HG03045 (cell line): Measurements from ENCODE around the gene ADAMTS17.
"Not testable (repeated sequence)": the region's sequence is repeated elsewhere in the genome, so short reads cannot be mapped to it uniquely, and the experiment has no call there.

ENCODE experiments used
- ATAC-seq: cut with Tn5 transposase; IDR thresholded peaks from one replicate; pipeline ENCODE4 v1.9.1; 2021; ENCODE audit warnings: mild to moderate bottlenecking, moderate library complexity; ENCODE audit not compliant: unreplicated experiment

Gene ADAMTS17

DNA sequence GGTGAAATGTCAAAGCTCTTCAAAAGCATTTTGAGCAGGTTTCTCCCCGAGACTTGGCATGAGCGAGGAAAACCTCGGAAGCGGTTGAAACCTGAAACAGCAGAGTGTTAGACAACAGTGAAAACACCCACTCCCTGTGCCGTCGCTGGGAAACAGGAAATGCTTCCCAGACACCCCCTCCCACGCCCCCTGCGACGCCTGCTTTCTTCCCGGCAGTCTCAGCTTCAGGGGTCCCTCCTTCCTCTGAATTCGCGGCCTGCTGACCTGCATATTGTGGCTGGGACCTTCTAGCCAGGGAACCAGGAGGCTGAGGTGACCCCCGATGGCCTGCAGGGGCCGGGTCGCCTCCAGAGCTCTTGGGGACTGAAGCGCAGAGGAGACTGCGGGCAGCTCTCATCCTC, 357.9 kb downstream of the ADAMTS17 start:
- ATAC-seq, result no peak

DNA sequence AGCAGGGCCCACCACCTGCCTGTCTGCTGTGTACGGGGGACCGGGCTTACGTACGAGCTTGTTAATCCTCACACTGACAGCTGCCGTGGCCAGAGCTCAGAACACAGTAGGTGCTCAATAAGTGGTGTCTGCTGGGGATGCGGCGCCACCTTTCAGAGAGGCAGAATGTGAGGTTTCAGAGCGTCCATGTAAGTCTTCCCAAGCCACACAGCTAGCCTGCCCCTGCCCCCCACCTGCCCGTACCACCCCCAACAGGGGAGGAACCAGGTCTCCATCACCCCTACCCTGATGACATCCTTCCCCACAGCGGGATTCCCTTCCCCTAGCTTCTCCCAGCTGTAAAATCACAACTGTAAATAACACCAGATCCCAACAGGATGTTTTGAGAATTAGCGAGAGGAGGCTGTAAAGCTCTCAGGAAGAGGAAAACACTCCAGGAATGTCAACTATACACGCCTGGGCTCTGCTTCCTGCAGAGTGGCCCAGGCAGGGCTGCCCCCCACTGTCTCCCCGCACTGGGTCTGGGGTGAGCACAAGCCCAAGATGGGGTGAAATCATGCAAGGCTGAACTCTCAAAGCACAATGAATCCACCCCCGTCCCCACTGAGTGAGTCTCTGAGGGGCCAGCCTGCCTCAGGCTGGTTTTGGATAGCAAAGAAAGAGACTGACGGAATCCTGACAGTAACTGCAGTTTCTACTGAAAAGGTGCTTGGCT, 358.4 kb downstream of the ADAMTS17 start:
- no peak for ATAC-seq

DNA sequence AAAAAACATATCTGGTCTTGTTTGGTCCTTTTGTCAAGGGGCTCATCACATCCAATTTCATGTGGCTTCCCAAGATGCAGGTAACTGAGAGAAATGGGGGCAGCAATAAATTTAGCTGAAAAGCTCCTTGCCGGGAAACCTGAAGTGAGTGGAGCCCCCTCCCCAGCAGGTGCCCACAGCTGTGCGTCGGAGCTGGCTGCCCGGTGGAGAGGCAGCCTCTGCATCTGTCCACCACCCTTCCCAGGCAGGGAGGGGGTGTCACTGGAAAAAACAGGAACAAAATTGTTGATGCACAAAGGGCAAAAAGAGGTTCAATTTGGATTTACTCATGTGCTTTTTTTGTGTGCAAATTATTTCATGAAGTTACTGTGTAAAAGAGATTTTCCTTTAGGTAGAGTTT, 359.1 kb downstream of the ADAMTS17 start:
- no peak for ATAC-seq

DNA sequence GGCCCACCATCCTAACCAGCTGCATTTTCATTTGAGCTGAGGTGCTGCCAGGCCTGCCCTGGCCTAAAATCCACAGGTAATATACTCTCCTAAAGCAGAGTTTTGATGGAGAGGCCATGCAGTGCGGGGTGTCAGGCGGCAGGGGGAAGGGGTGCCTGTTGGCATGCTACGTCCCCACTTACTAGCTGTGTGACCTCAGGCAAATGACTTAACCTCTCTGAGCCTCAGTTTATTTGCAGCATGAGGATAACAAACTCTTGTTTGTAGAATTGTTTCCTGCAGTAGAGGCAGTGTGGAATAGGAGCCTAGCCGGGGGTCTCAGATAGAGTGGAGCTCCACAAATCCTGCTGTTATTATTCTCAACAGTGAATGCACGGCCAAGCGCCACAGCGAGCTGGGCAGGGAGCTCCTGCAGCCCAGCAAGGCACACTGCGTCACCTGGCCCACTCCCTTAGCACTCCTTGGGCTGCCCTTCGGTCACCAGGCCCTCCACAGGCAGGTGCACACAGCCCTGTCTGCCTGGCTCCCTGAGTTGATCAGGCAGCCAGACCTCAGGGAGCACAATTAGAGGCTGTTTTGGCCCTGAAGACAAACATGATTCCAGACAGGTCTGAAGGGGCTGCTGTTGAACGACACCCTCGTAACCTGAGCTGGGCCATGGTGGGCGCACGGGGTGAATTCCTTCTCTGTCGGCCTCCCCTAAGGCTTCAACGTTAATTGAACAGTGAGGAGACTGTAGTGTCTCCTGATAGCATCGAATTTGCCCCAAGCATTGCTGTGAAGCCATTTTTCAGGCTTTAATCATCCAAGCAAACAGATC, 359.7 kb downstream of the ADAMTS17 start:
- ATAC-seq, result no peak

DNA sequence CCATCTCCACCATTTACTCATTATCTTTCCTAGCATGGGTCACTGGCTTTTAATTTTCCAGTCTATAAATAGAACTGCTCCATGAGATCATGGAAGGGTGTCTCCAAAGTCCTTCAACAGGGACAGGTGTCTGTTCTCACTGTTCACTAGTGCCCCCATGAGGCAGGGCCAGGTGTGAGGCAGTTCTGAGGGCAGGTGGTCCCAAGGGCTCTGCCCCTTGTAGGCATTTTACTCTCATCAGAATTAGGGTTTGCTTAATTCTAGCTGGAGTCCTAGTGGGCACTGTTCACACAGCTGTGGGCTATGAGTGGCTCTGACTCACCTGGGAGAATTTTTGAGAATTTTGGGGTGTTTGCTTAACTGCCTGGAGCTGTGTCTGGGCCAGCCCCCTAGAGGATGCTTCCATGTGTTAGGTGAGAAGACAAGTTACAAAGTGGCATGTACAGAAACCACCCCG, 360.6 kb downstream of the ADAMTS17 start:
- no peak for ATAC-seq

DNA sequence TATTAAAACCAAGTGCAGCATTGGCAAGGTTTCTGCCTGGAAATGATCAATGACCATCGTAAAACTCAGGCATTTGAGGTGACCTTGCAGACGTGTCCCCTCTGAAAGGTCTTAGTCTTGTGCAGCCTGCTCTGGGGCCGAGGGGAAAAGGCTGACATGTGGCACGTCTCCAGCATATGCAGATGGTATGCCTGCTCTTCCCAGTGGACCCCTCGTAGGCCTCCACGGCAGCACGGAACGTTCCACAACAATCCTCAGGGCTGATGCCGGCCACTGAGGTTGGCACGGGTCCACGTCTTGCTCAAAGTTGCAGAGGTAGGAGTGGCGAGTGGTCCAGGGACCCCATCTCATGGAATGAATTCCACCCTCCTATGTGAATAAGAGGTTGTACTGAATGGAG, 361.0 kb downstream of the ADAMTS17 start:
- ATAC-seq, result no peak

DNA sequence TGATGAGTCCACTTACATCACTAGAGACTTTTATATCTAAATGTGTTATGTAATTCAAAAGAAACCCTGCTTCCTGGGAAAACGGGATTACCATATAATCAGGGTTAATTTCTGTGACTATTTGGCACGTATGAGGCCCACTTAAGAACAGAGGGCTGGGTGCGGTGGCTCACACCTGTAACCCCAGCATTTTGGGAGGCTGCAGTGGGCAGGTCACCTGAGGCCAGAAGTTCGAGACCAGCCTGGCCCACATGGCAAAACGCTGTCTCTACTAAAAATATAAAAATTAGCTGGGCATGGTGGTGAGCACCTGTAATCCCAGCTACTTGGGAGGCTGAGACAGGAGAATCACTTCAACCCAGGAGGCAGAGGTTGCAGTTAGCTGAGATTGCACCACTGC, 361.9 kb downstream of the ADAMTS17 start:
- not testable (repeated sequence) for ATAC-seq

DNA sequence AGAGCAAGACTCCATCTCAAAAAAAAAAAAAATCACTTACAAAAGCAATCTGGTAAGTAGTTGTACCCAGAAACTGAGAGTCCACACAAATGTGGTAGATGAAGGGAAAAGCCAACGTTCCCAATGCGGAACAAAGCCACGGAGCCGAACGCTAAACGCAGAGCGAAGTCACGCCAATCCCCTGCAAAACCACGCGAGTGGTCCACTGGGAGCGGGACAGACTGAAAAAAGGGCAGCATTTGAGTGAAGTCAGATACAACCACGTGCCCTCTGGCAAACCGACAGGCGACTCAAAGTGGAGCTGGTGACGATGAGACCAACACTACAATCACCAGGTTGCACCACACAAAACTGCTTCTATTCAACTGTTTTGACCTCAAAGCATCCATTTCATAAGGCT, 362.4 kb downstream of the ADAMTS17 start:
- no peak for ATAC-seq

DNA sequence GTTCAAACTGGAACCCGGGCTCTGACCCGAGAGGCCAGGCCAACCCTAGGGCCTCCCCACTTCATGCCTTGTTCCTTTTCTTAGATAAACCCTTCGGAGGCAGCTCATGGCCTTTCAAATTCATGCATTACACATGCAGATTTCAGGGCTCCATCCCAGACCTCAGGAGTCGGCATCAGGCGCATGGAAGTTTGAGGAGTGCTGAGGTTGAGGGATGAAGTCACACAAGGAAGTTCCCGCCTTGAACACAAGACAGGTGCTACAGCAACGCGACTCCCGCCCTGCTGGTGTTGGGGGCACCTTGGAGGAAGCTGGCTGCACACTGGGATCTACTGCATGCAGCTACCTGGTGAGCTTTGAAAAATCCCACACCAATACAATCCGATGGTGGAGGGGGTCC, 363.3 kb downstream of the ADAMTS17 start:
- no peak for ATAC-seq

DNA sequence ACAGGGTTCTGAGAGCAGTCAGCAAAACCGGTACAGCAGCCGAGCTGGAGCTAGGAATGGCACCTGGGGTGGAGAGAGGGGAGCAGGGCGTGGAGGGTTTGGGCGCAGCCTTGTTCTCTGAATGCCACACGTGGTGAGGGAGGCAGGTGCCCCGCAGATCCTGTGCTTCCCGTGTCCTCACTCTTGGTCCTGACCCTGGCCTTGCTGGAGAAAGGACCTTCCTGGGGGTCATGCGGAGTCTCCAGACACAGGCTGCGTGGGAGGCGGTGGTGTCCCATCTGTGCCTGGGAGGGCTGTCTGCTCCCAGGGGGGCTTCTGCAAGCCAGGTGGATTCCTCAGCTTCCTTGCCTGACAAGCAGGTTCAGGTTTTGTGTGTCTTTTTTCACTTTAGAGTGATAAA, 363.8 kb downstream of the ADAMTS17 start:
- no peak for ATAC-seq

DNA sequence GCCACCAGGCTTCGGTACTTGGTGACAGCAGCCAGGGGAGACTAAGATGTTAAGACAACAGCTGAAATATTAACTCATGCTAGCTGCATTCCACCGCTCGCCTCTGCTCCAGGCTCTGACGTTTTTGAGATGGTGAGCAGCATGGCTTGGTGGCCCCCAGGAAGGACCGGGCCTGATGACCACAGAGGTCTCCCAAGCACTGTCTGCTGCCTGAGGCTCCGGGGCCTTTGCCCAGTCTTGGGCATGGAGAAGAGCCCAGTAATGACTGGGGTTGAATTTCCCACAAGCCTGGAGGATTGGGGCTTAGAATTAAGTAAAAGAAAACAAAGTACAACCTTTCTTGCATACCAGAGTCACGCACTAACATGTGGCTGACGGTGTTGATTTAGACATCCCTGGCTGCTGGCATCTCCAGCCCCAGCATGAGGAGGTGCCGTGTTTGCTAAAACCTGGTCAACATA, 364.9 kb downstream of the ADAMTS17 start:
- no peak for ATAC-seq

DNA sequence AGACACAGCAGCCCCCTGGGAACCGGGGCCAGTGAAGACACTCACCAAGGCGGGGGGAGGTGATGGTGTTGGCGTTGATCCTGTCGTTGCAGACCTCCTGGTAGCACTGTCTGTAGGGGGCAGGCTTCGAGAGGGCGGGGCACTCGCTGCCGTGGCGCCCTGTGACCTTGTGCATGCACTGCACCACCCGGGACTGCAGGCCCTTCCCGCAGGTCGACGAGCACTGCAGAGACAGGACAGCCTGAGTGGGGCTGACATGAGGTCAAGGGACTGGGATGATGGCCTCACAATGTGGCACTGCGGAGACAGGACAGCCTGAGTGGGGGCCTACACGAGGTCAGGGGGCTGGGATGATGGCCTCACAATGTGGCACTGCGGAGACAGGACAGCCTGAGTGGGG, 365.8 kb downstream of the ADAMTS17 start:
- no peak for ATAC-seq

DNA sequence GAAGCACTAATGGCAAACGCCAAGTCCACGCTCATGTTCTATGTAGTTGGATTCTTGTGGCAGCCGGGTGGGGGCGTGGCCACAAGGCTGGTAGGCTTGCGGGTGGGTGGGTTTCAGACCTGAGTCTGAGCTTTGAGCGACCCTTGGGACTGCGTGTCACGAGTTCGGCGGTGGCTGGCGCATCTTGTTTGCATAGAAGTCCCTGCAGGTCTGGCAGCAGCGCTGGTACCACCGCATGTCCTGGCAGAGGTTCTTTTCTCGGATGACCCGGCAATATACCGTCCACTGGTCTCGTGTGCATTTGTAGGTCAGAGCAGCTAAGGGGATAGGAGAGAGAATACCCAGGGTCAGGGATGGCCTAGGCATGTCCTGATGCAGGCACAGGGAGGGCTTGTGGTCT, 367.5 kb downstream of the ADAMTS17 start:
- ATAC-seq, result no peak

DNA sequence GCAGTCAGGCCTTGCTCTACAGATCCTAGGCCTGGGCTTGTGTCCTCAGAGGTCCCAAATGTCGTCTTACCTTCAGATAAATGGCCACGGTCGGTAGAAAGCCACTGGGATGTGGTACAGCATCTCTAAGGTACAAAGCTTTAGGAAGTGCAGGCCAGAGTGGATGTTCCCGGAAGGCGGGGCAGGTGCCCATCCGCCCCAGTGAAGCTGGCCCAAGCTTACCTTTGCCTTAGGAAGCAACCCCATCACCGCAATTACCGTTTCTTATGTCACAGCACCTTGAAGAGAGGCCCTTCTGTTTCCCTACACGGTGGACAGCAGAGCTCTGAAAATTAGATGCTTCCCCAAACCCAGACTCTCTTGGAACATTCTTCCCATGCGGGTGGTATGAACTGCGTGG, 368.4 kb downstream of the ADAMTS17 start:
- no peak for ATAC-seq

DNA sequence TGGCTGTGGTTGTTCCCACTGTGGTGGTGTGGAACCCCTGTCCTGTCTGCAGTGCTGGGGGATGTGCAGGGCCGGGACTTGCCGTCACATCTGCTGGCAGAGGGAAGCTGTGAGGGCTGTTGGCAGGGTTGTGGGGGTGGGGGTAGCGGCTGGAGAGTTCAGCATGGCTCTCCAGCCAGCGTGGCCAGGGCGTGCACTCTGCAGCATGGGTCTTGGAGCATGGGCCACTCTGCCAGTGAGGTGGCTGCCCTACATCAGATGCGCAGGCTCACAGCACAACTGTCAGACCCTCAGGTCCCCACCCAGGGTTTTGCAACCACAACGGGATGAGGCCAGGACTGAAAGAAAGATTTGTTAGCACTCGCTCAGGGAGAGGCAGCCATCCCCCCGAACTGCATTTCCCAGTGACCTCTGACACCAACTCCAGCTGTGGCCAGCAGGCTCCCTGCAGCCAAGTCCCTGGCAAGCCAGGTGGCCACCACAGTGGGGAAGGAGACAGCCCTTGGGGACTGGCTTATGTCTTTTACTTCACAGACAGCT, 370.8 kb downstream of the ADAMTS17 start:
- no peak for ATAC-seq

DNA sequence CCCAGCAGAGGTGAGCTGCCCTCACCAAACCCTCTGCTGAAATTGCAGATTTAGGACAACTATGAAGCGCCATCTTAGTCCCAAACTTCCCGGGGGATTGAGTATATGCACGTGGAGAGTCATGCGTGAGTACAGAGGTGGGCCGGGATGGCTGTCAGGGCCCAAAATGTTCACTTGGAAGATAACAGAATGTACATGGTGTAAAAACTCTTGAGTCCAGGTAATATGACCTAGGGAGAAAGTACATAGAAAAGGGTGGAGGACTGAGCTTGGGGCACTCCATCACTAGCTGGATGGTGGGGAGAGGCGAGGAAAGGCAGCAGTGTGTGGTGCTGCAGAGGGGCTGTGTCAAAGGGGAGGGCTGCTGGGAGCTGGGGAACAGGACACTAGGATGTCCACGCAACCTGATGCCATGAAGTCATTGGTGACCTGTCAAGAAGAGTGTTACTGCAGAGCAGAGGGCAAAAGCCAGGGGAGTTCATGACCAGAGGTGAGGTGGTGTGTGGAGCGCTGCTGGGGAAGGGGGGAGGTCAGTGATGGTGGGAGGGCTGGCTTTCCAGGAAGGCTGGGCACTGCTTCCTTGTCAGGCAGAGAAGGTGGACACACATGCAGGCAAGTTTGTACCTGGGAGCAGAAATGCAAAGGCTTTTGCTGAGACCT, 372.4 kb downstream of the ADAMTS17 start:
- no peak for ATAC-seq

DNA sequence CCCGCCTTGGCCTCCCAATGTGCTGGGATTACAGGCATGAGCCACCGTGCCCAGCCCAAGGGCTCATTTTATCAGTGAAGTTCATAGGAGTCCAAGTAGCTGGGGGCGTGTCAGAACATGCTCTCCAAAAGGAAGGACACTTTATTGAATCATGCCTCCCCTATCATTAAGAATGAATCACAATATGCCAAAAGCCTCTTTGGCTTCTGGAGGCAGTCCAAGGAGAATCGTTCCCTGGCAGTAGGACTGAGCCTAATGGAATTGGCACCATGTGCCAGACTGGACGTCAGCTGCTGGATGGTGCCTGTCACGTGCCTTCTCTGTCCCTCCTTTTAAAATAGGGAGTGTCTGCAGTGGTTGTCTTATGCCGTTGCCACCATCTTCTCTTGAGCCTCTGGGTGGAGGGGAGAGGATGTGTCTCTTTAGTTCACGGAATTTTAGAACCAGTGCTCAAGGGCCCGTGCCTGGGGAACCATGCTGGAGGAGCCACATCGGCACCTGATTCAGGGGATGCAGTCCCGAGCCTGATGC, 373.9 kb downstream of the ADAMTS17 start:
- ATAC-seq, result no peak

DNA sequence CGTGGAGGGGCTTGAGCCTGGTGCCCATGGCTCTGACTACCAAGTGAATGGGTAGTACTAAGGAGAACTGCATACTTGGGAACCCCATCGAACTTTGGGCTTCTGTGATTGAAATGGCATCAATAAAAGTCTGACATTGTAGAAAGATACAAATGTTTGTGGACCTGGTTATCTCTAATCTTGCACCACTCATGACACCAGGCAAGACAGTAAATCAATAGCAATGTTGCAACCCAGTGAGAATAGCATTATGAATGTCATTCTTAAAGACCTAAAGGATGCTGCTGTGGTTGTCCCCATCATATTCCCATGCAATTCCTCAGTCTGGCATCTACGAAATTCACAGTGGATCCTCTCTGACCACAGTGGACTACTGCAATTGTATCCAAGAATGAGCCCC, 375.0 kb downstream of the ADAMTS17 start:
- no peak for ATAC-seq

DNA sequence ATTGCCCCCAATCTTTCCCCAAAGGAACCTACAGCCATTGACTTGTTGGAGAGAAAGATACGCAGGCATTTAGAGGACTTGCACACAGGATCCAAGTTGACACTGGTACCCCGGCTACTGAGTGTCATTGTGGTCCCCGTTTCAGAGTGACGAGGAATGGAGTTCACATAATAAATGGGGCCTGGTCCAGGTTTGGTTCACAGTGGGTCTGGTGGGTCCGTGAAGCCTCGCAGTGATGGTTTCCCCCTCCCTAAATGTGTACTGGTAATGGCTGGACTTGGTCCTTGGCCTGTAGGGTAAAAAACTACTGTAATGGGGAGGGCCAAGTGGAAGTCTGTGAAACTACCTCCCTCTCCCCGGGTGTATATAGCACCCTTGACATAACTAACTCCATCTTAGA, 376.4 kb downstream of the ADAMTS17 start:
- no peak for ATAC-seq

DNA sequence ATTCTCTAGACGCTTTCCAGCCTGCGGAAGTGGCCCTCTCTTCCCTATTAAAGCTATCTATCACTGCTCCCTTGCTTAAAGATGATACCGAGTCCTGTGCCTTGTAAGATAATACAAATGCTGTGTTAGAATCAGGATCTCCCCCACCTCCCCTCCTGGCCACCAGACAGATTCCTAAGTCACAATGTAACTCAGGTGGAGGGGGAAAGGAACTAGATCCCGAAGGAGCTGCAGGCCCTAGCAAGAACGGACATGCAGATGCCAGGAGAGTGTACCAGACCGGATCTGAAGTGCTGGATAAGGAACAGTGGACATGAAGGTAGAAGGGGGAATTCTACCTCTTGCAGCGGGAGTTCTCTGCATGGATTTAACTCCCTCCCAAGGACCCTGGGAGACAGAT, 377.8 kb downstream of the ADAMTS17 start:
- ATAC-seq, result no peak
